HG03520 (cell line): ENCODE data around the gene ASTN2.

Experiments used
- ATAC-seq: cut with Tn5 transposase; IDR thresholded peaks from one replicate; pipeline ENCODE4 v1.9.1; 2021; ENCODE audit warnings: mild to moderate bottlenecking, moderate library complexity; ENCODE audit not compliant: unreplicated experiment

ASTN2 gene

GRCh38 chr9:116986015-116986414, 428.8 kb downstream of the ASTN2 start:
- no peak for ATAC-seq

GRCh38 chr9:116985596-116985995, 429.3 kb downstream of the ASTN2 start:
- no peak for ATAC-seq

- no peak for ATAC-seq
Measured at GRCh38 chr9:116984111-116984510, 430.7 kb downstream of the ASTN2 start.

- no peak for ATAC-seq
Measured at GRCh38 chr9:116980582-116981120, 434.2 kb downstream of the ASTN2 start.

GRCh38 chr9:116979456-116979855, 435.4 kb downstream of the ASTN2 start:
- no peak for ATAC-seq

GRCh38 chr9:116978155-116978554, 436.7 kb downstream of the ASTN2 start:
- no peak for ATAC-seq

GRCh38 chr9:116975126-116975525, 439.7 kb downstream of the ASTN2 start:
- no peak for ATAC-seq

GRCh38 chr9:116966199-116966598, 448.7 kb downstream of the ASTN2 start:
- no peak for ATAC-seq

- ATAC-seq = no peak
Measured at GRCh38 chr9:116964258-116964657, 450.6 kb downstream of the ASTN2 start.

GRCh38 chr9:116959809-116960208, 455.0 kb downstream of the ASTN2 start:
- ATAC-seq = no peak

- no peak for ATAC-seq
Measured at GRCh38 chr9:116958881-116959280, 456.0 kb downstream of the ASTN2 start.

GRCh38 chr9:116954731-116955130, 460.1 kb downstream of the ASTN2 start:
- no peak for ATAC-seq

GRCh38 chr9:116953271-116953670, 461.6 kb downstream of the ASTN2 start:
- no peak for ATAC-seq

- ATAC-seq = peak; percentile 4
Measured at GRCh38 chr9:116952436-116952810, 462.4 kb downstream of the ASTN2 start.

GRCh38 chr9:116951588-116952435, 463.0 kb downstream of the ASTN2 start:
- ATAC-seq = peak; percentile 71

- ATAC-seq = no peak
Measured at GRCh38 chr9:116945817-116946216, 469.0 kb downstream of the ASTN2 start.

- ATAC-seq = no peak
Measured at GRCh38 chr9:116944714-116945534, 469.9 kb downstream of the ASTN2 start.

- no peak for ATAC-seq
Measured at GRCh38 chr9:116943970-116944369, 470.9 kb downstream of the ASTN2 start.

GRCh38 chr9:116942593-116943061, 472.2 kb downstream of the ASTN2 start:
- peak; percentile 62 for ATAC-seq

GRCh38 chr9:116941266-116941665, 473.6 kb downstream of the ASTN2 start:
- no peak for ATAC-seq

GRCh38 chr9:116940614-116941215, 474.1 kb downstream of the ASTN2 start:
- no peak for ATAC-seq
